ENCODE measurements around the gene RCOR1.

Gene RCOR1

DNA sequence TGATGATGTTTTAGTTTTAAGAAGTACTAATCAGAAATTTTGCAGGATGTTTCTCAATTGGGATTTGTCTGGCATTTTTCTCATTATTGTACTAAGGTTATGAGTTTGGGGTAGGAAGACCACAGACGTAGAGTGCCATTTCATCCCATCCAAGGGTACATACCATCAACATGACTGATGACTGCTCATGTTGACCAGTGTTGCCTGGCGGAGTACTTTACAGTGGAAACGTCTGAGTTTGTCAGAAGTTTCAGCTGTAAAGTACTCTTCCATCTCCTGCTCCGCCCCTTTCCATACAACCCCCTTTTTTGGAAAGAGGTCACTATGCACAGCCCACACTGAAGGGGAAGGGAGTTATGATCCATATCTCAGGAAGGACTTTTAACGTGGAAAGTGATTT lies 74.2 kb downstream of the RCOR1 start:
- no peak overlapping the region for H3K4me3 ChIP-seq (ENCODE audit: low read length)
- no peak for TF ChIP-seq CTCF (conservative IDR thresholded peaks at IDR 0.05; ENCODE audit: low read length)
- peak; percentile 23 for DNase-seq (ENCODE audit: low read depth)

GRCh38 chr14:102667703-102668102 lies 75.3 kb downstream of the RCOR1 start:
- no peak overlapping the region for H3K4me3 ChIP-seq (ENCODE audit: low read length)
- DNase-seq (ENCODE audit: low read depth) = no peak
- no peak for TF ChIP-seq CTCF (conservative IDR thresholded peaks at IDR 0.05; ENCODE audit: low read length)

- H3K4me3 ChIP-seq (ENCODE audit: low read length) = no peak overlapping the region
- DNase-seq (ENCODE audit: low read depth) = no peak
- no peak for TF ChIP-seq CTCF (conservative IDR thresholded peaks at IDR 0.05; ENCODE audit: low read length)
Observed at GRCh38 chr14:102668291-102668873, 75.9 kb downstream of the RCOR1 start.

- TF ChIP-seq CTCF (conservative IDR thresholded peaks at IDR 0.05; ENCODE audit: low read length) = no peak
- H3K4me3 ChIP-seq (ENCODE audit: low read length) = no peak overlapping the region
- DNase-seq (ENCODE audit: low read depth) = no peak
Observed at GRCh38 chr14:102671410-102671809, 79.0 kb downstream of the RCOR1 start.

DNA sequence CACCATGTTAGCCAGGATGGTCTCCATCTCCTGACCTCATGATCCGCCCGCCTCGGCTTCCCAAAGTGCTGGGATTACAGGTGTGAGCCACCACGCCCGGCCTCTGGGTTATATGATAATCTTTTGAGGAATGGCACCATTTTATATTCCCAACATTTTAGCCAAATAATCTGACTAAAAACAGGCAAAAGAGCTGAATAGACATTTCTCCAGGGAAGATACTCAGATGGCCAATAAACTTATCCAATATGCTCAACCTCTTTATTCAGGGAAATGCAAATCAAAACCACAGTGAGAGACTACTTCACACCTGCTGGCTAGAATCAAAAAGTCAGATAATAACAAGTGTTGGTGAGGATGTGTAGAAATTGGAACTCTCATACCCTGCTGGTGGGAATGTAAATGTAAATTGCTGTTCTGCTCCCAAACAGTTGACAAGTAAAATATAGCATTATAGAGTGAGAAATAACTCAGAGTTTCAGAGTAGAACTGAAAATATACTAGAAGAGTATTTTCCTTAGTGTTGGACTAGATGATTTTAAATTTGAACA lies 80.0 kb downstream of the RCOR1 start:
- TF ChIP-seq CTCF (conservative IDR thresholded peaks at IDR 0.05; ENCODE audit: low read length) = no peak
- no peak overlapping the region for H3K4me3 ChIP-seq (ENCODE audit: low read length)
- no peak for DNase-seq (ENCODE audit: low read depth)

GRCh38 chr14:102675396-102675795 lies 82.9 kb downstream of the RCOR1 start:
- no peak for TF ChIP-seq CTCF (conservative IDR thresholded peaks at IDR 0.05; ENCODE audit: low read length)
- DNase-seq (ENCODE audit: low read depth) = no peak

GRCh38 chr14:102678394-102678793 lies 85.9 kb downstream of the RCOR1 start:
- DNase-seq (ENCODE audit: low read depth) = no peak
- no peak overlapping the region for H3K4me3 ChIP-seq (ENCODE audit: low read length)
- TF ChIP-seq CTCF (conservative IDR thresholded peaks at IDR 0.05; ENCODE audit: low read length) = no peak

More at GRCh38 chr14:102675396-102675795, 82.9 kb downstream of the RCOR1 start:
- H3K4me3 ChIP-seq (ENCODE audit: low read length) = no peak overlapping the region
